LNCaP clone FGC (cell line): ENCODE results near the gene TRAF2.

ENCODE experiments used
- DNase-seq: peaks from one replicate; pipeline ENCODE4 v3.0.0-alpha.2; 2011; ENCODE audit warnings: low read depth
- H3K4me3 ChIP-seq: 2 replicates; pipeline ENCODE4 v1.5.1; 2011; ENCODE audit warnings: mild to moderate bottlenecking, low read depth, low read length, control low read depth
- TF ChIP-seq, protein P1 (sequence below): IDR thresholded peaks from 2 replicates; pipeline ENCODE4 v1.5.1; 2012; ENCODE audit warnings: mild to moderate bottlenecking; ENCODE audit not compliant: control insufficient read depth, insufficient read depth; ENCODE audit errors: extremely low read depth

Gene TRAF2

DNA sequence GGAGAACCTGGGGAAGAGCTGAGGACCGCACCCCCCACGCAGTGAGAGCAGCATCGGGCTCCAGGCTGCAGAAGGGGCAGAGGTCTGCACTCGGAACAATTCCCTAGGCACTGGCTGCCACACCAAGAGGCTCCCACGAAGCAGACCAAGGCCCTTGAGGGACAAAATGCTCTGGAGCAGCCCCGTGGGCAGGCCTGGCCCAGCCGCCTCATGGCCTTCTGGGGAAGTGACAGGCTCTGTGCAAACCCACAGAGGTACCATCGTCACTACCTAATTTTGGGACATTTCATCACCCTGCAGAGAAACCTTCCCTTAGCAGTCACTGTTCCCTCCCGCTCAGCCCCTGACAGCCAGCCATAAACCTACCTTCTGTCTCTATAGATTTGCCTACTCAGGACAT lies 42.3 kb downstream of the TRAF2 start:
- DNase-seq: no peak
- no peak overlapping the region for H3K4me3 ChIP-seq

DNA sequence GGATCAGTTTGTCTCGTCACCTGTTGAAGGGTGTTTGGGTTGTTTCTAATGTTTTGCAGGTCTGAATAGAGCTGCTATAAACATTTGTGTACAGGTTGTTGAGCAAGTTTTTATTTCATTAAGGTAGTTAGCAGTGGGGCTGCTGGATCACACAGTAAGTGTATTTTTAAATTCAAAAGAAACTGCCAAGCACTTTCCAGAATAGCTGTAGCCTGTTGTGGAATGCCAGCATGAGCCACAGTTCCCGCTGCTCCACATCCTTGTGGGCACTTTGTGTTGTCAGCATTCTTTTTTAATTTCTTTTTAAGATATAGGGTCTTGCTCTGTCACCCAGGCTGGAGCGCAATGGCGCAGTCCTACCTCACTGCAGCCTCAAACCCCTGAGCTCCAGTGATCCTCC lies 43.7 kb downstream of the TRAF2 start:
- TF ChIP-seq, protein P1, sequence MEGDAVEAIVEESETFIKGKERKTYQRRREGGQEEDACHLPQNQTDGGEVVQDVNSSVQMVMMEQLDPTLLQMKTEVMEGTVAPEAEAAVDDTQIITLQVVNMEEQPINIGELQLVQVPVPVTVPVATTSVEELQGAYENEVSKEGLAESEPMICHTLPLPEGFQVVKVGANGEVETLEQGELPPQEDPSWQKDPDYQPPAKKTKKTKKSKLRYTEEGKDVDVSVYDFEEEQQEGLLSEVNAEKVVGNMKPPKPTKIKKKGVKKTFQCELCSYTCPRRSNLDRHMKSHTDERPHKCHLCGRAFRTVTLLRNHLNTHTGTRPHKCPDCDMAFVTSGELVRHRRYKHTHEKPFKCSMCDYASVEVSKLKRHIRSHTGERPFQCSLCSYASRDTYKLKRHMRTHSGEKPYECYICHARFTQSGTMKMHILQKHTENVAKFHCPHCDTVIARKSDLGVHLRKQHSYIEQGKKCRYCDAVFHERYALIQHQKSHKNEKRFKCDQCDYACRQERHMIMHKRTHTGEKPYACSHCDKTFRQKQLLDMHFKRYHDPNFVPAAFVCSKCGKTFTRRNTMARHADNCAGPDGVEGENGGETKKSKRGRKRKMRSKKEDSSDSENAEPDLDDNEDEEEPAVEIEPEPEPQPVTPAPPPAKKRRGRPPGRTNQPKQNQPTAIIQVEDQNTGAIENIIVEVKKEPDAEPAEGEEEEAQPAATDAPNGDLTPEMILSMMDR: no peak
- DNase-seq: no peak
- no peak overlapping the region for H3K4me3 ChIP-seq

More for the DNA sequence above, 42.3 kb downstream of the TRAF2 start:
- TF ChIP-seq, protein P1: no peak

DNA sequence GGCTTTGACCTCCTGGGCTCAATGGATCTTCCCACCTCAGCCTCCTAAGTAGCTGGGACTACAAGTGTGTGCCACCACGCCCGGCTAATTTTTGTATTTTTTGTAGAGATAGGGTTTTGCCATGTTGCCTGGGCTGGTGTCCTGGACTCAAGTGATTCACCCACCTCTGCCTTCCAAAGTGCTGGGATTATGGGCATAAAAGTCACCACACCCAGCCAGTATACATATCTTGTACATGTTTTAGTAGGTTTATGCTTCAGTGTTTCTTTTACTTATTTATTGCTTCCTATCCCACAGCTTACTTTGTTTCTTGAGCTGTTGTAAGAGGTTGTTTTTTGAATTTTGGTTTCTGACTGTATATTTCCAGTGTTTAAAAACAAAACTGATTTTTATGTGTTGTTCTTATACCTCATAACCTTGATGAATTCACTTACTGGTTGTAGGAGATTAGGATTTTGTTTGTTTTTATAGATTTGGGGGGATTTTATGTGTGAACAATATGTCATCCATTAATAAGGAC lies 45.4 kb downstream of the TRAF2 start:
- no peak for DNase-seq
- no peak overlapping the region for H3K4me3 ChIP-seq
- TF ChIP-seq, protein P1: no peak

DNA sequence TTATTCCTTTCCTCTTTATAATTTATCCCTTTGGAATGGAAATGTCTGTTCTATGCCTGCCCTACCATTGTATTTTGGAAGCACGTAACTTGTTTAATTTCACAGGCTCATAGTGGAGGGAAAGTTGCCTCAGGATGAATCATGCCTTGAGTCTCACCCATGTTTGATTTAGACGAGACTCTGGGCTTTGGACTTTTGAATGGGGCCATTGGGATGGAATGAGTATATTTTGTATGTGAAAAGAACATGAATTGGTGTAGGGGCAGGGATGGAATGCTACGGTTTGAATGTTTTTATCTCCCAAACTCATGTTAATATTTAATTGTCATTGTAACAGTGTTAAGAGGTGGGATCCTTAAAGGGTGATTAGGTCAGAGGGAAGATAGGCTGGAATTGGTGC lies 48.0 kb downstream of the TRAF2 start:
- H3K4me3 ChIP-seq: no peak overlapping the region
- DNase-seq: no peak
- TF ChIP-seq, protein P1: no peak

DNA sequence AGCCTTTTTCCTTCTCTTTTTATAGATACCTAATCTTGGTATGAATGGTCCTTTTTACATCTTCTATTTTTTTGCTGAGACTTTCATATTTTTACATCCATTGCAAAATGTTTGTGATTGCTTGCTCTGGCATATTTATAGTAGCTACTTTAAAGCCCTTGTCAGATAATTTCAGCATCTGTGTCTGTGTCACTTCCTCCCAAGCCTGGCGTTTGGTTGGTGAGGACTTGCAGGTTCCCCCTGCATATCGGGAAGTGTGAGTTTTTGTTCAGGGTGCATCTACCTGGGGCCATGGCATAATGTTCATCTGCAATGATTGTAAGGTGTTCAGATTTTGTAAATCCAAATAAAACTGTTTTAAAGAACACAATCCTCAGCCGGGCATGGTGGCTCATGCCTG lies 49.3 kb downstream of the TRAF2 start:
- no peak overlapping the region for H3K4me3 ChIP-seq
- TF ChIP-seq, protein P1: no peak
- no peak for DNase-seq

DNA sequence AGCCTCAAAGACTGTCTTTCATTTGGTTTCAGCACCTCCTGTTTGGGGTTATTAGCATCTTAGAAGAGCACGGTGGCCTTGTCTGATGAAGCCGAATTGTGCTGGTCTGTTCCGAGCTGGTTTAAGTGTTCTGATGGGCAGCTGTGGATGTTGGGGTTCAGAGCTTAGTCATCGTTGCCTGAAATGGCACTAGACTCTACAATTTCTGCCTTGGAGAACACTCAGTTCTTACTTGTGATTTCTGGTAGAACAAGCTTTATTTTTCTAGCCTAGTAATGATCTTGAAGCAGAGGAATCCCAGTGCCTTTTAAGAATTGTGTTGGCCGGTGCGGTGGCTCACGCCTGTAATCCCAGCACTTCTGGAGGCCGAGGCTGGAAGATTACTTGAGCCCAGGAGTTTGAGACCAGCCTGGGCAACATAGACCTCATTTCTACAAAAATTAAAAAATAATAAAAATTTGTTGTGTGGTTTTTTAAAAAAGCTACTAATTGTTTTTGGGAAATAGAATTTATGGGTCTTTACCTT lies 50.4 kb downstream of the TRAF2 start:
- no peak overlapping the region for H3K4me3 ChIP-seq
- DNase-seq: no peak
- TF ChIP-seq, protein P1: no peak
